Bronchial epithelial cell (primary cell): Measurements from ENCODE around the gene KIFAP3. TPM values are rescaled to one million over a fixed set of nuclear protein-coding genes. Genes with fewer than 3 reads are reported as not detected.
A peak's percentile ranks its signal among the peaks of the same experiment; 100 is the strongest.
"Not testable (repeated sequence)": the region's sequence is repeated elsewhere in the genome, so short reads cannot be mapped to it uniquely, and the experiment has no call there.

Source experiments
- DNase-seq: peaks from one replicate; pipeline ENCODE4 v3.0.0-alpha.2; 2010; ENCODE audit warnings: low read depth
- FAIRE-seq: peaks from 2 replicates; lab custom pipeline; 2011; peaks lifted over from hg19 to GRCh38; lab: Jason Lieb, UNC
- H3K27me3 ChIP-seq: 2 replicates; pipeline ENCODE4 v1.5.1; 2011; ENCODE audit warnings: low read length; ENCODE audit not compliant: control insufficient read depth, insufficient read depth
- H3K36me3 ChIP-seq: 2 replicates; pipeline ENCODE4 v1.5.1; 2011; ENCODE audit warnings: low read length; ENCODE audit not compliant: control insufficient read depth, insufficient read depth
- H3K4me3 ChIP-seq: 2 replicates; pipeline ENCODE4 v1.5.1; 2011; ENCODE audit warnings: mild to moderate bottlenecking, low read depth, low read length, control low read depth
- CTCF ChIP-seq: IDR thresholded peaks from 2 replicates; pipeline ENCODE4 v1.5.1; 2011; ENCODE audit warnings: mild to moderate bottlenecking, moderate library complexity, low read length, control low read depth, inconsistent platforms; ENCODE audit not compliant: insufficient read depth, severe bottlenecking
- total RNA-seq: library from RNA; depleted of rRNA; stranded (reverse); fragments of >200 nt; gene quantifications from 2 replicates; pipeline ENCODE4 v1.2.1, GENCODE V29; 2014

KIFAP3 gene
- total RNA-seq, 1 donor from 2014 or later: 11.1 TPM

GRCh38 chr1:170009551-170009950, 64.9 kb downstream of the KIFAP3 start:
- FAIRE-seq (no peak), DNase-seq (no peak)
- no peak overlapping the region for H3K4me3 ChIP-seq
- H3K36me3 ChIP-seq: no peaks in the 10 kb centered on the region
- no peaks in the 10 kb centered on the region for H3K27me3 ChIP-seq
- TF ChIP-seq CTCF: no peak

GRCh38 chr1:170008745-170009144, 65.8 kb downstream of the KIFAP3 start:
- not testable (repeated sequence) for FAIRE-seq

GRCh38 chr1:170003270-170003835, 71.1 kb downstream of the KIFAP3 start:
- H3K27me3 ChIP-seq, DNase-seq, H3K36me3 ChIP-seq, FAIRE-seq, H3K4me3 ChIP-seq: not testable (repeated sequence)

More at GRCh38 chr1:170008745-170009144, 65.8 kb downstream of the KIFAP3 start:
- H3K36me3 ChIP-seq, DNase-seq, H3K27me3 ChIP-seq, H3K4me3 ChIP-seq: not testable (repeated sequence)

GRCh38 chr1:170001266-170001665, 73.2 kb downstream of the KIFAP3 start:
- Histone ChIP-seq H3K4me3 (no peak overlapping the region), H3K27me3 (no peaks in the 10 kb centered on the region), H3K36me3 (no peaks in the 10 kb centered on the region)
- no peak for FAIRE-seq
- no peak for DNase-seq
- no peak for TF ChIP-seq CTCF

GRCh38 chr1:169999761-170000160, 74.7 kb downstream of the KIFAP3 start:
- Histone ChIP-seq H3K36me3 (no peaks in the 10 kb centered on the region), H3K4me3 (no peak overlapping the region), H3K27me3 (no peaks in the 10 kb centered on the region)
- FAIRE-seq (no peak), DNase-seq (no peak)
- TF ChIP-seq CTCF: no peak

- no peak for FAIRE-seq
- peak; percentile 90 for DNase-seq
- Histone ChIP-seq H3K27me3 (no peaks in the 10 kb centered on the region), H3K36me3 (no peaks in the 10 kb centered on the region), H3K4me3 (no peak overlapping the region)
- TF ChIP-seq CTCF: no peak
Observed at GRCh38 chr1:169999331-169999741, 75.2 kb downstream of the KIFAP3 start.

- no peak for TF ChIP-seq CTCF
- Histone ChIP-seq H3K36me3 (no peaks in the 10 kb centered on the region), H3K4me3 (no peak overlapping the region), H3K27me3 (no peaks in the 10 kb centered on the region)
- DNase-seq (no peak), FAIRE-seq (no peak)
Observed at GRCh38 chr1:169995993-169996392, 78.5 kb downstream of the KIFAP3 start.
